Cardiac muscle cell (in vitro differentiated cells and primary cell): Measurements from ENCODE around the gene TOMM7. TPM values are rescaled to one million over a fixed set of nuclear protein-coding genes. Genes with fewer than 3 reads are reported as not detected.
"Not testable (repeated sequence)": the region's sequence is repeated elsewhere in the genome, so short reads cannot be mapped to it uniquely, and the experiment has no call there.

Experiments
- DNase-seq, 2 donors: peaks; one replicate each; pipeline versions ENCODE4 v3.0.0 to v3.0.0-alpha.2; 2010 to 2017; ENCODE audit warnings: low read depth in 1 of 2, low spot score in 1 of 2
- H3K27ac ChIP-seq: fragments of 200-600 bp; sonication (generic); 2 replicates; pipeline ENCODE4 v1.5.1; 2016
- H3K27me3 ChIP-seq: fragments of 200-600 bp; sonication (generic); 2 replicates; pipeline ENCODE4 v1.6.0; 2016; ENCODE audit warnings: control low read depth
- H3K36me3 ChIP-seq: fragments of 200-600 bp; sonication (generic); 2 replicates; pipeline ENCODE4 v1.5.1; 2016; ENCODE audit warnings: control low read depth
- H3K4me1 ChIP-seq: fragments of 200-600 bp; sonication (generic); 2 replicates; pipeline ENCODE4 v1.8.1; 2017; ENCODE audit warnings: low read depth, mild to moderate bottlenecking, mixed run types
- H3K4me3 ChIP-seq: fragments of 200-600 bp; sonication (generic); 2 replicates; pipeline ENCODE4 v1.5.1; 2016; ENCODE audit warnings: mild to moderate bottlenecking
- H3K9me3 ChIP-seq: fragments of 200-600 bp; sonication (generic); 2 replicates; pipeline ENCODE4 v1.5.1; 2017; ENCODE audit warnings: low read depth, mild to moderate bottlenecking, control low read depth
- CTCF ChIP-seq: IDR thresholded peaks from 2 replicates; pipeline ENCODE4 v1.5.1; 2012; ENCODE audit warnings: low read depth, mild to moderate bottlenecking, low read length
- polyA plus RNA-seq: library from polyadenylated mRNA; unstranded; fragments of >200 nt; fragmentation: Nextera tagmentation; extraction: Ambion mirVana; gene quantifications from 2 replicates; pipeline ENCODE4 v1.2.1, GENCODE V29; 2016
- total RNA-seq: library from RNA; depleted of rRNA; stranded (reverse); fragments of >200 nt; gene quantifications from 2 replicates; pipeline ENCODE4 v1.2.3, GENCODE V29; 2016

Gene TOMM7
- total and polyA plus RNA-seq, 2 experiments from 2014 or later, result 58.7 to 390 TPM

GRCh38 chr7:22837308-22837707 is 14.7 kb upstream of the TOMM7 start:
- no peak for DNase-seq
- Histone ChIP-seq H3K4me1 (no peaks in the 10 kb centered on the region), H3K9me3 (no peaks in the 10 kb centered on the region), H3K27ac (no peak overlapping the region), H3K27me3 (no peaks in the 10 kb centered on the region), H3K4me3 (no peak overlapping the region), H3K36me3 (no peaks in the 10 kb centered on the region)
- TF ChIP-seq CTCF, result no peak

- not testable (repeated sequence) for DNase-seq
Observed at GRCh38 chr7:22836506-22836905, 13.9 kb upstream of the TOMM7 start.

GRCh38 chr7:22833957-22834356 is 11.3 kb upstream of the TOMM7 start:
- Histone ChIP-seq H3K27me3 (no peaks in the 10 kb centered on the region), H3K27ac (no peak overlapping the region), H3K4me1 (no peaks in the 10 kb centered on the region), H3K9me3 (no peaks in the 10 kb centered on the region), H3K4me3 (no peak overlapping the region), H3K36me3 (no peaks in the 10 kb centered on the region)
- TF ChIP-seq CTCF, result no peak
- no peak for DNase-seq

More at GRCh38 chr7:22836506-22836905, 13.9 kb upstream of the TOMM7 start:
- not testable (repeated sequence) for H3K4me1 ChIP-seq, H3K27ac ChIP-seq, H3K27me3 ChIP-seq, H3K36me3 ChIP-seq, H3K9me3 ChIP-seq, H3K4me3 ChIP-seq

GRCh38 chr7:22833113-22833855 is 10.6 kb upstream of the TOMM7 start:
- H3K9me3 ChIP-seq, result no peaks in the 10 kb centered on the region
- DNase-seq, result no peak
- no peaks in the 10 kb centered on the region for H3K4me1 ChIP-seq
- H3K27me3 ChIP-seq, result no peaks in the 10 kb centered on the region
- no peak overlapping the region for H3K4me3 ChIP-seq
- H3K36me3 ChIP-seq, result no peaks in the 10 kb centered on the region
- TF ChIP-seq CTCF, result no peak
- H3K27ac ChIP-seq, result no peak overlapping the region

- Histone ChIP-seq H3K9me3 (no peaks in the 10 kb centered on the region), H3K4me3 (no peak overlapping the region), H3K27me3 (no peaks in the 10 kb centered on the region), H3K27ac (no peak overlapping the region), H3K36me3 (no peaks in the 10 kb centered on the region), H3K4me1 (no peaks in the 10 kb centered on the region)
- TF ChIP-seq CTCF, result no peak
- DNase-seq, result no peak
Observed at GRCh38 chr7:22832401-22832800, 9.8 kb upstream of the TOMM7 start.

GRCh38 chr7:22831602-22832305 is 9.1 kb upstream of the TOMM7 start:
- DNase-seq, result no peak
- Histone ChIP-seq H3K27ac (no peak overlapping the region), H3K4me1 (no peaks in the 10 kb centered on the region), H3K36me3 (no peaks in the 10 kb centered on the region), H3K27me3 (no peaks in the 10 kb centered on the region), H3K9me3 (no peaks in the 10 kb centered on the region), H3K4me3 (no peak overlapping the region)
- TF ChIP-seq CTCF, result no peak
